Thoracic aorta (tissue), 2 donors: ENCODE measurements around the gene PRDM15. TPM values are rescaled to one million over a fixed set of nuclear protein-coding genes. Genes with fewer than 3 reads are reported as not detected.

ENCODE experiments used
- ATAC-seq: fragments of 150-250 bp; one replicate; pipeline ENCODE4 v1.8.0; 2017; ENCODE audit warnings: low read depth; ENCODE audit not compliant: insufficient number of reproducible peaks, low FRiP score
- DNase-seq: peaks from one replicate; pipeline ENCODE4 v3.0.0-alpha.2; 2020; ENCODE audit warnings: low spot score
- H3K27ac ChIP-seq, 2 donors: fragments of 200-600 bp; sonication (generic); 1 replicate in 1 of 2; 2 replicates in 1 of 2; pipeline ENCODE4 v1.5.1; 2016; ENCODE audit warnings: mild to moderate bottlenecking in 2 of 2, moderate library complexity in 2 of 2
- H3K27me3 ChIP-seq: fragments of 200-600 bp; sonication (generic); replicated peaks from 2 replicates; pipeline ENCODE4 v1.6.0; 2016; ENCODE audit warnings: mild to moderate bottlenecking; ENCODE audit not compliant: insufficient read depth
- H3K36me3 ChIP-seq: fragments of 200-600 bp; sonication (generic); one replicate; pipeline ENCODE4 v1.5.1; 2016
- H3K4me1 ChIP-seq, 2 donors: fragments of 200-600 bp; sonication (generic); 1 replicate in 1 of 2; 2 replicates in 1 of 2; pipeline versions ENCODE4 v1.5.1 to v1.6.0; 2016; ENCODE audit warnings: low read depth in 2 of 2, mild to moderate bottlenecking in 1 of 2; ENCODE audit not compliant: control insufficient read depth in 1 of 2
- H3K4me3 ChIP-seq: fragments of 200-600 bp; sonication (generic); 2 replicates; pipeline ENCODE4 v1.5.1; 2016; ENCODE audit warnings: mild to moderate bottlenecking
- H3K9me3 ChIP-seq: fragments of 200-600 bp; sonication (generic); 2 replicates; pipeline ENCODE4 v1.5.1; 2016
- CTCF ChIP-seq: fragments of 200-600 bp; sonication (generic); IDR thresholded peaks from one replicate; pipeline ENCODE4 v1.5.1; 2019; ENCODE audit warnings: antibody characterized with exemption
- total RNA-seq, 2 donors: library from RNA; depleted of rRNA; stranded (reverse); fragments of >200 nt; gene quantifications; one replicate each; pipeline versions ENCODE4 v1.1.0 to v1.2.3, GENCODE V29; 2016

Gene PRDM15
- total RNA-seq, 2 donors from 2014 or later, result 9.0 to 14.9 TPM

- H3K27ac ChIP-seq, result no peak overlapping the region
- peaks cover 14% of the 10 kb centered on the region for H3K36me3 ChIP-seq
- no peak for DNase-seq
- no peaks in the 10 kb centered on the region for H3K27me3 ChIP-seq
- TF ChIP-seq CTCF, result no peak
- H3K9me3 ChIP-seq, result no peaks in the 10 kb centered on the region
- ATAC-seq, result no peak
- H3K4me3 ChIP-seq, result no peak overlapping the region
- peaks cover 0 to 14% of the 10 kb centered on the region in 2 donors for H3K4me1 ChIP-seq
Measured at GRCh38 chr21:41800425-41801320, 78.5 kb downstream of the PRDM15 start.

- no peak overlapping the region for H3K27ac ChIP-seq
- H3K27me3 ChIP-seq, result no peaks in the 10 kb centered on the region
- no peaks in the 10 kb centered on the region for H3K9me3 ChIP-seq
- H3K4me3 ChIP-seq, result no peak overlapping the region
- H3K4me1 ChIP-seq, result peaks cover 0 to 14% of the 10 kb centered on the region in 2 donors
- no peak for TF ChIP-seq CTCF
- ATAC-seq (no peak), DNase-seq (no peak)
- H3K36me3 ChIP-seq, result peaks cover 14% of the 10 kb centered on the region
Measured at GRCh38 chr21:41799763-41800162, 79.4 kb downstream of the PRDM15 start.

- DNase-seq, result no peak
- H3K9me3 ChIP-seq, result peaks cover under 1% of the 10 kb centered on the region
- ATAC-seq, result no peak
- peaks cover 14% of the 10 kb centered on the region for H3K36me3 ChIP-seq
- no peaks in the 10 kb centered on the region for H3K27me3 ChIP-seq
- peaks cover 0 to 11% of the 10 kb centered on the region in 2 donors for H3K4me1 ChIP-seq
- no peak overlapping the region for H3K4me3 ChIP-seq
- H3K27ac ChIP-seq, result no peak overlapping the region
- TF ChIP-seq CTCF, result no peak
Measured at GRCh38 chr21:41798326-41798725, 80.8 kb downstream of the PRDM15 start.

- TF ChIP-seq CTCF, result no peak
- Histone ChIP-seq H3K27ac (no peak overlapping the region), H3K36me3 (peaks cover 14% of the 10 kb centered on the region), H3K4me1 (no peaks in the 10 kb centered on the region), H3K4me3 (no peak overlapping the region), H3K27me3 (no peaks in the 10 kb centered on the region), H3K9me3 (peaks cover 8% of the 10 kb centered on the region)
- no peak for DNase-seq
- no peak for ATAC-seq
Measured at GRCh38 chr21:41796476-41797080, 82.6 kb downstream of the PRDM15 start.

GRCh38 chr21:41795726-41796125, 83.4 kb downstream of the PRDM15 start:
- ATAC-seq, result no peak

More at GRCh38 chr21:41795726-41796125, 83.4 kb downstream of the PRDM15 start:
- Histone ChIP-seq H3K4me1 (no peaks in the 10 kb centered on the region), H3K27me3 (no peaks in the 10 kb centered on the region), H3K27ac (no peak overlapping the region), H3K9me3 (peaks cover 8% of the 10 kb centered on the region), H3K4me3 (no peak overlapping the region), H3K36me3 (peaks cover 8% of the 10 kb centered on the region)
- no peak for TF ChIP-seq CTCF
- no peak for DNase-seq
